ENCODE data around the gene HLCS.

DNA sequence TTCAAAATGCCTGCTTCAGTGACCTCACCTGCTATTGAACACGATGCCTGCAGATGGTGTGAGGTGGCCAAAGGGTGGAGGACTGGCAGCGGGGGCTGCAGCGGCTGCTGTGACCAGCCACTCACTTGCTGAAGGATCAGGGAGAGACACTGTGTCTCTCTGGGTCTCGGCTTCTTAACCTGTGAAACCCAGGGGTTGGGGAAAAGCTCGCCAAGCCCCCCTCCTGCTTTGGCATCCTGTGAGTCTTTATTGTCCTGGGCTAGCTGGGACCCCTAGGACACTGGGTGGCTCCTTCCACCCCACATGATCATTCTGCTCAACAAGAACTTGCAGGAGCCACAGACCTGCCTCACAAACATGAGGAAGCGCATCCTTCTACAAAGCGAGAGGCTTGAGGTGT is 154.7 kb downstream of the HLCS start:
- TF ChIP-seq POLR2A (IDR thresholded peaks at IDR 0.05; ENCODE audit: low read depth, low read length) (no peak), TAF1 (IDR thresholded peaks at IDR 0.05; ENCODE audit: borderline replicate concordance, low read depth, low read length) (no peak)

Data from GM12892 (cell line).